GM10266 (cell line): ENCODE results near the gene ZDHHC21.

ENCODE experiments used
- DNase-seq: peaks from one replicate; pipeline ENCODE4 v3.0.0; 2012; ENCODE audit errors: extremely low spot score
- TF ChIP-seq, protein P1 (sequence below): IDR thresholded peaks from 2 replicates; pipeline ENCODE4 v1.5.1; 2012; ENCODE audit warnings: mild to moderate bottlenecking, low read depth; ENCODE audit not compliant: control insufficient read depth, insufficient read depth; ENCODE audit errors: missing control alignments

The ZDHHC21 gene

DNA sequence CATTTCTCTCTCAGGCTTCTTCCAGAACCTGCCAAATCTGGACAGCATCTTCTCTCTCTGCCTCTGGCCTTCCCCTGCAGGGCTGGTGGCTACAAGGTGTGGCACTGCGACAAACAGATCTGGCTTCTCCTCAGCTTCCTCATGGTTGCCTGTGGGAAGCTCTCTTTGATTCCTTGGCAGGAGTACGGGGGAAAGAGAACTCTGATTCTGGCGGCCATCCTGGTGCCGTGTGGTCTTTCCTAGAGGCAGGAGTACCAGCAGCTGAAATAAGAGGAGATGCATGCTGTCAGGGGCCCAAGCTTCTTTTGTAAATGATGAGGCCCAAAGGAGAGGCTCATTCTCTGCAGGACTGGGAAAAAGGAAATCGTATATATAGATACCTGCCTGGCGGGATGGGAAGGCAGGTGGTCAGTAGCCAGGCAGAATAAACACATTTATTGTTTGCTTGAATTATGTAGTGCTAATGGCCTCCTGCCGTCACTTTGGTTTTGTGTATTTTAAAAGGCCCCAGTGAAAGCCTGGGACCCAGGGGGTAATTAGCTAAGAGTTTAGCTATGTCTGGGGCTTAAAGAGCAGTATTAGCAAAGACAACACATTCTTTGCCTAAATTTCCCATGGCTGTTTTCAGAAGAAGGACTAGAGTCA, 29.3 kb upstream of the ZDHHC21 start, which contains the start of gene CER1:
Gene CER1, minus strand, starts transcription at position 343 of the 645 bp plus-strand sequence. Its CDS starts 61 bp downstream, at position 282.
- DNase-seq = no peak
- TF ChIP-seq, protein P1, sequence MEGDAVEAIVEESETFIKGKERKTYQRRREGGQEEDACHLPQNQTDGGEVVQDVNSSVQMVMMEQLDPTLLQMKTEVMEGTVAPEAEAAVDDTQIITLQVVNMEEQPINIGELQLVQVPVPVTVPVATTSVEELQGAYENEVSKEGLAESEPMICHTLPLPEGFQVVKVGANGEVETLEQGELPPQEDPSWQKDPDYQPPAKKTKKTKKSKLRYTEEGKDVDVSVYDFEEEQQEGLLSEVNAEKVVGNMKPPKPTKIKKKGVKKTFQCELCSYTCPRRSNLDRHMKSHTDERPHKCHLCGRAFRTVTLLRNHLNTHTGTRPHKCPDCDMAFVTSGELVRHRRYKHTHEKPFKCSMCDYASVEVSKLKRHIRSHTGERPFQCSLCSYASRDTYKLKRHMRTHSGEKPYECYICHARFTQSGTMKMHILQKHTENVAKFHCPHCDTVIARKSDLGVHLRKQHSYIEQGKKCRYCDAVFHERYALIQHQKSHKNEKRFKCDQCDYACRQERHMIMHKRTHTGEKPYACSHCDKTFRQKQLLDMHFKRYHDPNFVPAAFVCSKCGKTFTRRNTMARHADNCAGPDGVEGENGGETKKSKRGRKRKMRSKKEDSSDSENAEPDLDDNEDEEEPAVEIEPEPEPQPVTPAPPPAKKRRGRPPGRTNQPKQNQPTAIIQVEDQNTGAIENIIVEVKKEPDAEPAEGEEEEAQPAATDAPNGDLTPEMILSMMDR = no peak

DNA sequence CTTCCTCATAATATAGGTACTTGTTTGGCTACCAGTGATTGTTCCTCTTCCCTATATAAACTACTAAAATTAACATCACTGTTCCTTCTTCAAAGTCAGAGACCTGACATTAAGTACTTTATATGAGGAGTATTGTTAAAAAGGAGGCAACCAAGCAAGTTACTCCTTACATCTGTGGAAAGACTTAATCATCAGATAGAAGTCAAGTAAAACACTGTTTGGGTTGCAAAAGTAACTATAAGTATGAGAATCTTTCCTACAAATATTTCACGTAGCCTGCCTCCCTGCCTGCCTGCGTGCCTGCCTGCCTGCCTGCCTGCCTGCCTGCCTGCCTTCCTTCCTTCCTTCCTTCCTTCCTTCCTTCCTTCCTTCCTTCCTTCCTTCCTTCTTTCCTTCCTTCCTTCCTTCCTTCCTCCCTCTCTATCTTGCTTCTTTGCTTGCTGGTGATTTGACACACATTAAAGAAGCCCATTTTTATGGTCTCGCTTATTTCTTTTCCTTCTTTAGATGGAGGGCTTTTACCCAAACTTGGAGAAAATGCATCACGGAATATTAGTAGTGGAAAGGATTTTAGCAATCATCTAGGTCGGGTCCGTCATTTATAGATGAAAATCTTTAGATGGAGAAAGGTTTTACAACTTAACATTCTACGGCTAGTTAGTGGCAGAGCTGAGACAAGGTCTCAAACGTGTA, 26.1 kb upstream of the ZDHHC21 start:
- TF ChIP-seq, protein P1 = no peak
- no peak for DNase-seq

DNA sequence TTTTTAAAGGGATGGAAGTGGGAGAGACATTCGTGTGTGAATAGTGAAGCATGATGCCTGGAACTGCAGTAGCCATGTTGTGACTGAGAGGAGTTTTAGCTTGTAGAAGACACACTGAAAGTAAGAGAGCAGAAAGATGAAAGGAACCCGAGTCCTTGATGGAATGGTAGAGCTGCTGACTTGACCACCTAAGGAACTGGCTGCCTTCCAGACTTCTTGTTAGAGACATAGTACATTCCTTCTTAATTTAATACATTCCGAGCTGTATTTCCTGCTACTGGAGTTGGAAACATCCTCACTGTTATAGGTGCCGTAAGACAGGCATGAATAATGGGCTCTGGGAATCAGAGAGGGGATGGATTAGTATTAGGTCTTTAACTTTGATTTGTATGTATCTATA, 21.9 kb upstream of the ZDHHC21 start:
- TF ChIP-seq, protein P1 = no peak
- DNase-seq = no peak

DNA sequence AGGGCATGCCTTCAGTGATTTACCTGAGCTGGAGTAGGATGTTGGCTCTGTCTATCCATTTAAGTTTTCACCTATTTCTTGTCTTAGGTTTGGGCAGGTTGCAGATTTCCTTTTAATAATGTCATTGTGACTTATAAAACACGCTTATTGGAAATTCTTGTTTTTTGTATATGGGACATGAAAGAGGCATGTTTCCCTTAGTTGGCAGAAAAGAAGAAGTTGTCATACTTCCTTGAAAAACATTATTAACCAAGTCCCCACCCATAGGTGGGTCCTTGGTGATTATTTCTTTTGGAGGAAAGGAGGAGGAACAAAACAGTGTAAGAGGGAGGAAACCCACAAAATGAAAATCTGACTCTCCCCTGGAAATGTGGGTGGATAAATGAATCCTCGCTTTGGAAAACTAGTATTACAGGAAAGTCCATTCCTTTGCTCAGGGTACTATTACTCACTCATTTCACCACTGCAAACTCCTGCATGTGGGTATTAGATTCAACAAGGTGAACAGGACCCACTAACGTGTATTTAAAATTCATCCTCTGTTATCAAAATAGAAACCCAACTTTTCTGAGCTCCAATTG, 20.0 kb upstream of the ZDHHC21 start:
- TF ChIP-seq, protein P1 = no peak
- no peak for DNase-seq

DNA sequence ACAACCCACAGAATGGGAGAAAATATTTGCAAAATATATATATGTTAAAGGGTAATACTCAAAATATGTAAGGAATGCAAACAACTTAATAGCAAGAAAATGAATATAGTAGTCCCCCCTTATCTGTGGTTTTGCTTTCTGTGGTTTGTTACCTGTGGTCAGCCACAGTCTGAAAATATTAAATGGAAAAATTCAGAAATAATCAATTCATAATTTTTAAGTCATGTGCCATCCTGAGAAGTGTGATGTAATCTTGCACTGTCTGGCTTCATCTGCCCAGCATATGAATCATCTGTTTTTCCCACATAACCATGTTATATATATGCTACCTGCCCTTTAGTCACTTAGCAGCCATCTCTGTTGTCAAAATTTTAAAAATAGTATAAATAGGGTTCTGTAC, 17.6 kb upstream of the ZDHHC21 start:
- TF ChIP-seq, protein P1 = no peak
- DNase-seq = no peak

DNA sequence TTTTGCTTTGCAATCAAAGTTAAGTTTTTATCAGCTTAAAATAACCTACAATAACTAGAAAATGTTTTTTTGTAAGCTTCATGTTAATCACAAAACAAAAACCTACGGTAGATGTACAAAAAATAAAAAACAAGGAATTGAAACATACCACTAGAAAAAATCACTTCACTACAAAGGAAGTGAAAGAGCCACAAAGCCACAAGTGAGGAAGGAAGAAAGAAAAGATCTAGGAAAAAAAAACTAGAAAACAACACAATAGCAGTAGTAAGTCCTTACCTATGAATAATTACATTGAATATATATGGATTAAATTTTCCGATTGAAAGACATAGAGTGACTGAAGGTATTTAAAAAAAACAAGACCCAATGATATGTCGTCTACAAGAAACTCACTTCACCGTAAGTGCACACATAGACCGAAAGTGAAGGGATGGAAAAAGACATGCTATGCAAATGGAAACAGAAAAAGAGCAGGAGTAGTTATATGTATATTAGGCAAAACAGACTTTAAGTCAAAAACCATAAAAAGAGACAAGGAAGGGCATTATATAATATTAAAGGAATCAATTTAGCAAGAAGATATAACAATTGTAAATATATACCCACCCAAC, 13.4 kb upstream of the ZDHHC21 start:
- no peak for DNase-seq
- TF ChIP-seq, protein P1 = no peak
